Measurements from ENCODE around the gene CCDC47. TPM values are rescaled to one million over a fixed set of nuclear protein-coding genes. Genes with fewer than 3 reads are reported as not detected.

CCDC47 gene
- total RNA-seq, 1 experiment from 2014 or later = 147 TPM

DNA sequence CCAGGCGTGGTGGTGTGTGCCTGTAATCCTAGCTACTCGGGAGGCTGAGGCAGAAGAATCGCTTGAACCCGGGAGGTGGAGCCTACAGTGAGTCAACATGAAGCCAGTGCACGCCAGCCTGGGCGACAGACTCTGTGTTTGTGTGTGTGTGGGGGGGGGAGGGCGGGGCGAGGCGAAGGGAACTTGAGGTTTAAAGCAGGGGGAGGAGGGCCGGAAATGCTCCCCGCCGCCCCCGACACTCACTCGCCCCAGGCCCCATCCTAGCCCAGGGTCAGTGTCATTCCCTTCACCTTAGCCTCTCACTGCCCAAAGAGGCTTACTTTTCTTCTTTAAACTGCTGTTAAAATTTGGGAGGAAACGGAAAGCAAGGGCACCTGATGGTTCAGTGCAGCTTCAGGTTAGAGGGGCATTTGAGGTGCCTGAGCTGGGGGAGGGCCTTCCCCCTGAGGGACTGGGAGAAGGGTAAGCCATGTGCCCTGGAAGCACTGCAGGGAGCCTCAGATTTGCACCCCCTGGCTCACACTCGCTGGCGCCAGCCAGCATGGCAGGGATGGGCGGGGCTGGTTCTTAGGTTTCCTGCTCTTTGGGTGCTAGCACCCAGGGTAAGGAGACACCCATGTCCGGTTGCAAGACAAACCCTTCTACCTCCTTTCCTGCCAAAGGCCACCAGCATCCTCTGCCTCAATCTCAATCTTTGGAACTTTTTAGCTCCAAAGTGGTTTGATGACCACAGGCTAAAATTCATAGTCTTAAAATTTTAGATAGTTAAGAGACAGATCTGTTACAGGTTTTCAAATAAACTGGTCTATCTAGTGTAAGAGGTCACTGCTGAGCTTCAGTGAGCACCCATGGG, 71.3 kb downstream of the CCDC47 start:
- ATAC-seq = peak; percentile 11; the same call in 1 of the 2 replicates
- H3K9me3 ChIP-seq (ENCODE audit: low read length) = no peaks in the 10 kb centered on the region
- H3K4me1 ChIP-seq (ENCODE audit: insufficient read depth, low read length) = peaks cover 7% of the 10 kb centered on the region; the same call in 1 of the 2 replicates
- H3K4me2 ChIP-seq (ENCODE audit: low read length) = no peak overlapping the region
- H3K27ac ChIP-seq (ENCODE audit: low read length) = no peak overlapping the region
- H3K79me2 ChIP-seq (ENCODE audit: low read length) = no peaks in the 10 kb centered on the region
- no peak for DNase-seq
- H3K4me3 ChIP-seq (ENCODE audit: low read length) = no peak overlapping the region
- no TSS peak for BruUV-seq (replicated peaks)
- H3K9me2 ChIP-seq (replicated peaks; ENCODE audit: low read length) = no peaks in the 10 kb centered on the region
- H3K27me3 ChIP-seq (ENCODE audit: low read length) = no peaks in the 10 kb centered on the region
- intact Hi-C loops (cut with micrococcal nuclease) = no loop called here
- H3K9ac ChIP-seq (ENCODE audit: low read length) = no peak overlapping the region
- H3K36me3 ChIP-seq (ENCODE audit: low read depth, low read length) = no peaks in the 10 kb centered on the region
- CTCF ChIA-PET = no interaction called here
- H4K20me1 ChIP-seq (ENCODE audit: low read length) = no peaks in the 10 kb centered on the region
- TF ChIP-seq CTCF (conservative IDR thresholded peaks at IDR 0.05; ENCODE audit: low read depth, low read length) = no peak
- no peak for TF ChIP-seq EZH2 (IDR thresholded peaks at IDR 0.05; ENCODE audit: low read length, unreplicated experiment)
- TF ChIP-seq EZH2phosphoT487 (IDR thresholded peaks at IDR 0.05; ENCODE audit: borderline replicate concordance, low read length) = no peak
- H2AFZ ChIP-seq (ENCODE audit: low read length) = no peak overlapping the region
- POLR2A ChIA-PET (ENCODE audit: unreplicated experiment) = interaction anchor here (0.6 kb wide), 2 partner anchors 100 to 298 kb away, joined by 6 to 7 read pairs; no protein-coding TSS in a partner anchor
- H3F3A ChIP-seq (ENCODE audit: low read length, unreplicated experiment) = no peaks in the 10 kb centered on the region

- H3K79me2 ChIP-seq (ENCODE audit: low read length) = no peaks in the 10 kb centered on the region
- H3K4me2 ChIP-seq (ENCODE audit: low read length) = no peak overlapping the region
- no peaks in the 10 kb centered on the region for H3K36me3 ChIP-seq (ENCODE audit: low read depth, low read length)
- H3K4me3 ChIP-seq (ENCODE audit: low read length) = no peak overlapping the region
- no peaks in the 10 kb centered on the region for H3F3A ChIP-seq (ENCODE audit: low read length, unreplicated experiment)
- no peaks in the 10 kb centered on the region for H3K9me2 ChIP-seq (replicated peaks; ENCODE audit: low read length)
- CTCF ChIA-PET = no interaction called here
- H3K9ac ChIP-seq (ENCODE audit: low read length) = no peak overlapping the region
- POLR2A ChIA-PET (ENCODE audit: unreplicated experiment) = no interaction called here
- no TSS peak for BruUV-seq (replicated peaks)
- DNase-seq = no peak
- H3K4me1 ChIP-seq (ENCODE audit: insufficient read depth, low read length) = peaks cover 7% of the 10 kb centered on the region; the same call in 1 of the 2 replicates
- no peaks in the 10 kb centered on the region for H3K27me3 ChIP-seq (ENCODE audit: low read length)
- H3K27ac ChIP-seq (ENCODE audit: low read length) = no peak overlapping the region
- no peaks in the 10 kb centered on the region for H3K9me3 ChIP-seq (ENCODE audit: low read length)
- H4K20me1 ChIP-seq (ENCODE audit: low read length) = no peaks in the 10 kb centered on the region
- H2AFZ ChIP-seq (ENCODE audit: low read length) = no peak overlapping the region
- no peak for ATAC-seq
- intact Hi-C loops (cut with micrococcal nuclease) = no loop called here
- TF ChIP-seq EZH2 (IDR thresholded peaks at IDR 0.05; ENCODE audit: low read length, unreplicated experiment) (no peak), EZH2phosphoT487 (IDR thresholded peaks at IDR 0.05; ENCODE audit: borderline replicate concordance, low read length) (no peak), CTCF (conservative IDR thresholded peaks at IDR 0.05; ENCODE audit: low read depth, low read length) (no peak)
Observed at GRCh38 chr17:63701456-63701820, 72.0 kb downstream of the CCDC47 start.
